GM19452 (cell line): ENCODE data around the gene GFOD1.
"Not testable (repeated sequence)": the region's sequence is repeated elsewhere in the genome, so short reads cannot be mapped to it uniquely, and the experiment has no call there.

Experiments
- ATAC-seq: cut with Tn5 transposase; IDR thresholded peaks from one replicate; pipeline ENCODE4 v1.9.1; 2021; ENCODE audit not compliant: unreplicated experiment

The GFOD1 gene

DNA sequence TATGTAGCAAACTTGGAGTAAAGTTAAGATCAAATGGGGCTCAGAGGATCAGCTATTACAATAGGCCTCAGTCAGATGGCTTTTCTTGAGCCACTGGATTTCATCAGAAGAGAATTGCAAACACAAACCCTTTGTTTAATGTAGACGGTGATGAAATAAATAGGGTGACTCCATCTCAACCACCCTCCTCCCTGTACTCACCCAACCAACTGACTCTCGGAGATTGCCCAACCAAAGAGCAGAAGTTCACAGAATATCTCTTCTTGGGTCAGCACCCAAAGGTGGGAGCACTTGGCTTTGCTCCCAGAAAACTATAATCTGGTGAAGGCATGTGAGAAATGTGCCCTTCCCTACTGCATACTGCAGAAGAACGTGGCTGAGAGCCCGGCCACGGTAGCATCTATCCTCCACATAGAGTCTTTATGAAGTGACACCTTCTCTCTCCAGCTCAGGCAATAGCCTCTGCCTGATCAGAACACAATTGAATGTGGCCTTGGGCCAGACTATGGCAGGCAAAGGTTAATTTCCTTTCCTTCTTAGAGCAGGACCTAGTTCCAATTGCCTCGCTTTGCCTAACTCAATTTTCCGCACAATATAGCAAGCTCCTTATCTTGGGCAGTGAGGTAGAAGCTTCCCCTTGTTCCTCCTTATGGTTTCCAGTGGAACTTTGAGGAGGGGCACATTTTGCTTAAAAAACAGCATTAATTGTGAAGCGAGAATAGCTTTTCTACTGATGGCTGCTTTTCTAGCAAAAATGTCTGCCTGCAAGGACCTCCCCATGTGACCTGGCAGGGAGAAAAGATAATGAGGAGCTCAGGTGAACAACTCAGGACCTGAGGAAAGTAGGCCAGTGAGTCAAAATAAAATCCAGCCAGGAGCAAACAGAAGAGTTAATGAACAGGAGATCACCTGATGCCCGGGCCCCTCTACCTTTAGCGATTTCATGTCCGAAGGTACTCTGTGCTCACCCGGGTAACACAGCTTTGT is 79.4 kb downstream of the GFOD1 start:
- ATAC-seq = no peak

DNA sequence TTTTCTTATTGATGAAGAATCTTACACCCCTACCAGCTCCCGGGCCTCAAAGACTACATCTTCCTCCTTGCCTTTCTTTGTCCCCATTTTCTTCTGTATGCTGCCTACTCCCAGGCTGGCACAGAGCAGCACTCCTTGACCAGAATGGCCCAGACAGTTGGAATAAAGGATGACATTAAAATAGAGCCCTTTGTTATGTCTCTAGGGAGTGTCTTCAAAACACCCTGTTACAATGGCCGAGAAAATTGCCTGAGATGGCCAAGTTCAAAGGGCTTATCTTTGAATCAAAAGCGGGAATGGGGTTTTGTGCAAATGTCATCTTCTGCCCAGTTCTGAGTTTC is 80.1 kb downstream of the GFOD1 start:
- no peak for ATAC-seq

DNA sequence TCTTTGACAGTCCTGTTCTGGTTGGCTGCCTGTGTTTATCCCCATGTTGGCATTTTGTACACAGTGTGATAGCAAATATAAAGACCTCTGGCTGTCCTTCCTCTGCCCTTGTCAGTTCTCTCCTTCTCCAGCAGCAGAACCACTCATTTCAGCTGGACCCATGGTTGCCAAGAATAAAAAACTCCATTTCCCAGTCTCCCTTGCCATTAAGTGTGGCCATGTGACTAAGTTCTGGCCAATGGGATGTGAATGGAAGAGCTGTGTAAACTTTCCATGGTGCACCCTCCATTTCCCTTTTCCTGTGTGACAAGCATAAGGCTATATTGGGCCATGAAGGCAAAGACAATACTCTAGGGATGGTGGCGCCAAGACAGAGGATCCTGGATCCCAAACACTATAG is 80.6 kb downstream of the GFOD1 start:
- ATAC-seq = no peak

DNA sequence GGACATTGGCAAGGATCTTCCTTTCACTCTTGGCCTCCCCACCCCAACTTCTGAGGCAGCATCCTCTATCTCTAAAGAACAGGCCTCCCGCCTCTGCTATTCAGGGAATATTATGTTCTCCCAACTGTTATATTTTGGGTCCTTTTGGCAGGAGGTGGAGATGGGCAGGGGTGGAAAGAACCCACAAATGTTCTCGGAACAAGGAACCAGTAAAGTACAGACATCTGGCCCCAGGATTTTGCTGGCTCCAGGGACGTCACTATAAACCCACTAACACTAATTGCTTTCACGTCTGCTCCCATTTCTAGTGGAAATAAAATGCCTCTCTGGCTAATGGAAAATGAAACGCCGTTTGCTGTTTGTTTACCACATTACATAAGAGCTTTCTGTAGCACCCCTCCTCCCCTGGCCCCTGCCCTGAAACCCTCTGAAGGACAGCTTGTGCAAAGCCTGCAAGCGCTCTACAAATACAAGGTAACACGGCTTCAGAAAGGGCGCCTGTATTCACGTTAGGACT is 81.4 kb downstream of the GFOD1 start:
- ATAC-seq = no peak

DNA sequence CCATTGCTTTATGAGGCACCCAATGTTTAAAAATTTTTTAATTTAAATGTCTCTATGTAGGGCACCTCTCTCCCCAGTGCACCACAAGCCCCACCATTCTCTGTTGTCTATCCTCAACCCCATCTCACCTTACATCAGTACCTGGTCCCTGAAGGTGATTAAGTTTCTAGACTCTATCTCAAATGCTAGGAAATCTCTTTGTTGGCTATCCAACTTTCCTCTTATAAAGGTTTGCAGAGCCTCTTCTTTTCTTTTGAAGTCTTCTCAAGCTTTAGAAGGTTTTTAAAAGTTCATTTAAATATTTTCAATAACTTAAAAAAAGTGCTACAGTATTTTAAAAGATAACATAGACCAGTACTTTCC is 82.5 kb downstream of the GFOD1 start:
- ATAC-seq = no peak

DNA sequence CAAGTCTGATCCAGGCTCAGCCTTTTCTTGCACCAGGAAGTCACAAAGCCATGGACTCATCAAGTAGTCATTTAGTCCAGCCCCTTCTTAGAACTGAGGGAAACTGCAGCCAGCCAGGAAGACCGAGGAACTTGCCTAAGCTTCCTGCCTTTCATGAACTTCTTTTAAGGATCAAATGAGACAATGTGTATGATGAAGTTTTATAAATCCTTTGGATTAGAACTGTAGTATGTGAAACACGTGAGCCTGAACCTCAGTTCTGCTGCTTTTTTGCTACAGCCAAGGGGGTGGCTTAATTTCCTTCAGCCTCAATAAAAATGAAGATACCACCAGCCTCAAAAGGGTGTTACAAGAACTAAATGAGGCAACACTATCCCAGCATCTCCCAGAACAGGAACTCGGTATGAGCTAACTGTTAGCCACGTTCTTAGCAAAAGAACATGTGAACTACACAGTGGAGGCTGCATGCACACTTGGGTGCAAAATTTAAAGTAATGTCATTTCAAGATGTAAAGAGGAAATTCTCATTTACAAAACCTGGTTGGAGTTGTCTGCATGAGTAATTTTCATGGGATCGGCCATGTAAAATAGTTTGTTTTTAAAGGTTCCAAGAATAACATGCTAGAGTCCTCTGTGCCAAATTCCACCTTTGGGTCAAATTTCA is 83.0 kb downstream of the GFOD1 start:
- no peak for ATAC-seq

DNA sequence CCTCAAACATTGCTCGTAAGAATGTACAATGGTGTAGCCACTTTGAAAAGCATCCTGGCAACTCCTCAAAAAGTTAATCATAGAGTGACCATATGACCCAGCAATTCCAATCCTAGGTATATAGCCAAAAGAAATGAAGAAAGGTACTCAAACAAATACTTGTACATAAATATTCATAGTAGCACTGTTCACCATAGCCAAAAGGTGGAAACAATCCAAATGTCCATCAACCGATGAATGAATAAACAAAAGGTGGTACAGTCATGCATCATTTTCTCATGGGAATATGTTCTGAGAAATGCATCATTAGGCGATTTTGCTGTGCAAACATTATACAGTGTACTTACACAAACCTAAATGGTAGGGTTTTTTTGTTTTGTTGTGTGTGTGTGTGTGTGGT is 84.7 kb downstream of the GFOD1 start:
- ATAC-seq = no peak

DNA sequence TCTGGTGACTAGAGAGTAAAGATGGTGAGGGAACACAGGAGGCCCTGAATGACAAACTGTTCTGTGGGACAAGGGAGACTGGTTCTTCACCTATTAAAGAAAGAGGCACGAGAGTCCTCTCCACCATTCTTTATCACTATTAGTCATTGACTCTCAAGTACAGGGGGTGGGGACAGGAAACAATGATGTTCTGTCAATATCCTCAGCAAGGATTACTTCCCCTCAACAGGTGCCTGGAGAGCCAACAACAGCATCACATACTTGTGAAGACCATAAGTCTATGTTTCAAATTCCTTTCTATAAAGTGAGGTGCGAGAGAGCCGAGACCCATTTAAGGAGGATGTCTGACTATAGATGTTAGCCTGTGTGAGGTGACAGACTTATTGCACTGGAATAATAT is 86.6 kb downstream of the GFOD1 start:
- ATAC-seq = no peak

DNA sequence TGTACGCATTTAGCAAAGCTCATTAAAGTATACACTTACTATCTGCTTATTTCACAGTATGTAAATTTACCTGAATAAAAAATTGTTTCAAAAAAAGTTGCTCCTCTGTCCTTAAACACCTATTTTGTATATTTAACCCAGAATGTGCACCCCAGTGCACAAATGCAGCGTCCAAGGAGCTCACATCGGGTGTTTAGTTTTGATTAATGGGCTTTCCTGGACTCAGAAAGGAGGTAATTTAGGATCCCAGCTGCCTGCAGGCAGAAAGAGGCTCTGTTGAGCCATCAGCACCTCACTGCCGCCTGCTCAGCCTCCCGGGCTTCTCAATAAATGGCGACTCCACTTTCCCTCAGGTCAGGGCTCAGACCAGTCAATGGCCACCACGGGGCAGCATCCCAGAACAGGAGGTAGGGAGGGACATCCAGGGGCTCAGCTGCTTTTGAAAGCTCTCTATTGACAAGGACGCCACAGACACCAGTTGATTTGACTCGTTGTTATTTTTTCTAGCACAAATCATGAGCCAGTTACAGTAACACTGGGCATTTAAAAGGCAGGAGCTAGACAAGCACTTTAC is 88.9 kb downstream of the GFOD1 start:
- no peak for ATAC-seq

DNA sequence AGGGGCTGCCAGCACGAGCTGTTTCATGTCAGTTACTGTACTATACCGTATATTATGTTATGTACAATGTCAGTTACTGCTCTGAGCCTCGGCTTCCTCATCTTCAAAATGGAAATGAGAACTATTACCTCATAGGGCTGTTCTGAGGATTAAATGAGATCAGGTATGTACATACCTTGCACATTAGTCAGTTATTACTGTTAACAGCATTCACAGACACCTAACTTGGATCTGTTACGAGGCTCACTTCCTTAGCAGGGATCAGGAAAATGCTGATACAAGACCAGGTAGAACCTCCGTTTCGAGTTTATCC is 89.4 kb downstream of the GFOD1 start:
- no peak for ATAC-seq

DNA sequence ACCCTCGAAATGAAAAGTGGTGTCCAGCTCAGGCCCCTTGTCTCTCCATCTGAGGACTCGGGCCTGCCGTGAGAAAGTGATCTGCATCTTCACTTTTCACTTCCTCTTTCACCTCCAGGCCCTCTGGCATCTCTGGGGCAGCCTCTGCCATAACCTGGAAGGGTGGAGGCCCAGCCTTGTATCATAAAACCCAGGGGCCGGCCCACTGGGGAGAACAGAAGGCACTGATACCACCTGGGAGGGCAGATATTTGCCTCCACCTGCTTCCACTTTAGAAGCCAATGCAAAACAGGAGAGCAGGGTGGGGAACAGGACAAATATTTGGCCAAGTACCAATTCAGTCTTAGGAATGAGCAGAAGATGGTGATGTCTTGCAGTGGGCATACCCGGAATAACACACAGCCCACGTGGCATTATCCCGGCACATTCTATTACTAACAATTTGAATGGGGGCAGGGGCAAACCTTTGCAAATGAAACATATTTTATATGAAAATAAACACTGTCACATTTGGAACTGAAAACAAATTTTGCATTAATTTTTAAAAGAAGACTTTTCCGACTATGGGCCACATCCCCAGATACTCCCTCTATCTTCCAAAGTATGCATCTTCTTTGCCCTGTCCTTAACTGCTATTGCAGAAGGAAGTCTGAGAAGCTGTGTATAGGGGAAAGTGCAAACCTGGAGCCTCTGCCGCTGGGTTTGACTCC is 89.9 kb downstream of the GFOD1 start:
- ATAC-seq = peak; percentile 80

DNA sequence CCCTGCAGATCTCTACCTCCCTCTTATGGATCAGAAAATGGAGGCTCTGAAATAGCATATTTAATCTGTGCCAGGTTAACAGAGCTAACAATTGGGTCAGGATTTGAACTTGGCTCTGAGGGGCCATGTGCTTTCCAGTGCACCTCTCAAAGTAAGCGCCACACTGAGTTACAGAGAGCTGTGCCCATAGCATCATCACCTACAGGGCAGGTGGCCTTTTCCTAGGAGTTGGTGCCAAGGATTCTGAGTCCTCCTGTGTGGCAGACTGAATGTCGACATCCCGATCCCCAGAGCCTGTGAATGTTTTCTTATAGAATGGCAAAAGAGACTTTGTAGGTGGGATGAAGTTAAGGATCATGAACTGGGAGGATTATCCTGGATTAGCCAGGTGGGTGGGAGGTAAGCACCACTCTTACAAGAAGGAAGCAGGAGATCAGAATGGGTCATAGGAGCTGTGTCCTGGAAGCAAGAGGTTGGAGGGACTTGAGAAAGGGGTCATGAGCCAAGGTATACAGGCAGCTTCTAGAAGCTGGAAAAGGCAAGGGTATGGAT is 91.1 kb downstream of the GFOD1 start:
- no peak for ATAC-seq

DNA sequence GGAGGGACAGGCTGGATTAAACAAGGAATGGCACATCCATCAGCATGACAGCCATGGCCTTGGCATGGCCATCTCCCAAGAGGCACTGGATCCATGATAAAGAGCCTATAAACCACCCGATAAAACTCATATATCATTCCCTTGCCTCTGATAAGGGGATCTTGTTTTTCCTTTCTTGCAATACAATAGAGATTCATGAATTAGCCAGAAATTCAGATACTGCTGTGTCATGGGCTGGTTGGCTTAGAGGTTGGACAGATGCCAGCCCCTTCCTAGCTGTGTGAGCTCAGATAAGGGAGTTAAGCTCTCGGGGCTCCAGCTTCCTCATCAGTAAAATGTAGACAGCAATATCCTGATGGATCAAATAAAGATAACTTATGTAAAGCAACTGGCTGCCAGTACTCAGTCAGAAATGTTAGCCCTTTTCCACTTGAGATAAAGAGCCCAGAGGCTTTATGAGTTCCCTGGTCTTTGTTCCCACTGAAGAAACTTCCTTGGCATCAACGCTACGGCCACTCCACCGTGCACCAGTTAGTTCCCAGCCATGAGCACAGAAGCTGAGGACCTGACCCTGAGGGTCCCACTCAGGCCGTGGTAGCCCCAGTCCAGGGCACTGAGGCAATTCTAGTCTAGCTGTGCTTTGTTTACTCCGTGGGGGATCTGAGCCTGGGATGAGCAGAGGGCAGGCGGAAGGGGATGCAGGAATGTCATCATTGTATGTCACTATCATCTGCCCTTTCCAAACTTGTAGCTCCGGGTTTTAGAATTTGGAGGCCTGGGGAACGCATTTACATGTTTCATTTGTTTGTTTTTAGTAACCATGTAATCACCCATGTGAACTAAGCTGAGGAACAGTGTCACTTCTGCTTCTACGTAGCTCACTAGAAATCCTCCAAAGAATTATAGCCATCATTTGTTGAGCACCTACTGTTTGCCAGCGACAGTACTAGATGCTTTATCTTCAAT is 91.8 kb downstream of the GFOD1 start:
- ATAC-seq = no peak

DNA sequence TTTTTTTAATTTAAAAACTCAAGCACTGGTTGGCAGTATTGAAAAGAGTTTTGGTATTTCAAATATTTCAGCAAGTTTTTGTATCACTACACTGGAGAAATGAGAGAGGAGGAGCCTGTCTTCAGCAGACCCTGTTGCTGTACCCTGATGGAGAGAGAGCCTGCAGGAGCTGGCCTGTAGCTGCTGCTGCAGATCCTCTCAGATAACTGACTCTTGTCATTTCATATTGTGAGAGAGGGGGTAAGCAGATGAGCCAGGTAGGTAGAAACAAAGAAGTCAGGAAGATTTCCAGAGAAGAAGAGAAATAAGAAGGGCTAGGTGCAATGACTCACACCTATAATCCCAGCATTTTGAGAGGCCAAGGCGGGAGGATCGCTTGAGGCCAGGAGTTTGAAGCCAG is 94.9 kb downstream of the GFOD1 start:
- no peak for ATAC-seq

DNA sequence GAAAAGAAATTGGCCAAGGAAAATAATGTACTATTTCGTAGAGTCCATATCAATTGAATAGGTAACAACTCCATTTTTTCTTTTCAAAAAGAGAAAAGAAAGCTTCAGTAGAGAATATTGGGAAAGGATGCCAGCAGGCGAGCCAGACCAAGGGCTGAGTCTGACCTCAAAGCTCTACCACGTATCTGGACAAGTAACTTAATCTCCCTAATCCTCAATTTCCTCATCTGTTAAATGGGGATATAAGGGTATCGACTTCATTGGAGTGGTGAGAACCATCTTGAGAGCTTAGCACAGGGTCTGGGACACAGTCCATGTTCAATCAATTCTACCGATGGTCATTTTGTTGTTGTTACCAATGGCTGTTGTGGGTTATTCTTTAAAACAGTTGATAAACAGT is 95.9 kb downstream of the GFOD1 start:
- ATAC-seq = no peak

DNA sequence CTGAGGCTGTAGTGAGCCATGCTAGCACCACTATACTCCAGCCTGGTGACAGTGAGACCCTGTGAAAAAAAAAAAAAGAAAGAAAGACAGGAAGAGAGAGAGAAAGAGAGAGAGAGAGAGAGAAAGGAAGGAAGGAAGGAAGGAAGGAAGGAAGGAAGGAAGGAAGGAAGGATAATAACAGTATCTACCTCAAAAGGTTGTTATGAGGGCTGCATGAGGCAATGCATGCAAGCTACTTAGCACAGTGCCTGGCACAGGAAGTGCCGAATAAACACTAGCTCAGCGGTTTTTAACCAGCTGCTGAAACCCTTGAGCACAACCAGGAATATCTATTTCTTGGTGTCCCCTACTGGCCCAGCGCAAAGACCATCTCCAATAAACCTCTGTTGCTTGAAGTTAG is 96.7 kb downstream of the GFOD1 start:
- no peak for ATAC-seq

DNA sequence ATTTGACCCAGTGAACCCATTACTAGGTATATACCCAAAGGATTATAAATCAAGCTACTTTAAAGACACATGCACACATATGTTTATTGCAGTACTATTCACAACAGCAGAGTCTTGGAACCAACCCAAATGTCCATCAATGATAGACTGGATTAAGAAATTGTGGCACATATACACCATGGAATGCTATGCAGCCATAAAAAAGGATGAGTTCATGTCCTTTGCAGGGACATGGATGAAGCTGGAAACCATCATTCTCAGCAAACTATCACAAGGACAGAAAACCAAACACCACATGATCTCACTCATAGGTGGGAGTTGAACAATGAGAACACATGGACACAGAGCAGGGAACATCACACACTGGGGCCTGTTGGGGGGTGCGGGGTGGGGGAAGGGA is 98.2 kb downstream of the GFOD1 start:
- not testable (repeated sequence) for ATAC-seq

DNA sequence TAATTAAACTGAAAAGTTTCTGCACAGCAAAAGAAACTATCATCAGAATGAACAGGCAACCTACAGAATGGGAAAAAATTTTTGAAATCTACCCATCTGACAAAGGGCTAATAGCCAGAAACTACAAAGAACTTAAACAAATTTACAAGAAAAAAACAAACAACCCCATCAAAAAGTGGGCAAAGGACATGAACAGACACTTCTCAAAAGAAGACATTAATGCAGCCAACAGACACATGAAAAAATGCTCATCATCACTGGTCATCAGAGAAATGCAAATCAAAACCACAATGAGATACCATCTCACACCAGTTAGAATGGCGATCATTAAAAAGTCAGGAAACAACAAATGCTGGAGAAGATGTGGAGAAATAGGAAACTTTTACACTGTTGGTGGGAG is 98.6 kb downstream of the GFOD1 start:
- ATAC-seq = not testable (repeated sequence)

DNA sequence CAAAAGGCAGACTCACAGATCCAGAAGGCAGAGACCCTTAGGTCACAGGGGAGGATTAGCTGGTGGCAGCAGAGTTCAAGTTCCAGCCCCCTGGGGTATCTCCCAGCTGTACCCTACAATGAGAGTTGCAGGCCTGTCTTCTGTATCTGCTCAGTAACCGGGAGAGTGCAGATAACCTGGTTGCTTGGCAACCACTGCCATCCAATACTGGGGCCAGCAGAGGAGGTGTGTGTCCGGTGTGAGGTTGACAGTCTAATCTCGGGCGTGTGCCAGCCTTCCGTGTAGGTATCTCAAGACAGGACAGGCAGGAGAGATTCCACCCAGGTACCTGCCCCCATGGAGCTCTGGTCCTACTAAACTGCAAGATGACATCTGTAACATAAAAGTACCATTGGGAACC is 102.4 kb downstream of the GFOD1 start:
- ATAC-seq = no peak

DNA sequence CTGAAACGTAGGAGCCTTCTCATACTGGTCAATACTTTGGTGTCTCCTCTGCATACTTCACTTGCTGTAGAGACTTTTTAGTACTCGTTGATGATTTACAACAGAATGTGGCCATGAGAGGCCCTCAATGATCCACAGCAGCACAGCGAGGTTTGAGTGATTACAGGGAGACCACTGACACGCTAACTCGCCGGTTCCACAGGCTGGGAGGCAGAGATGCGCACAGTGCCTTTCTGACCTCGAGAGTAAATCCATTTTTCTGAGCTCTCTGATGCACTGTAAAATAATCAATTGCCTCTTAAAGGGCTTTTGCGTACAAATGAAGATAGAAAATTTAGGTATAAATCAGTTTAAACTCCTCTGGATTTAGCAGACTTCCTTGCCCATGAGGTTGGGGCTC is 102.9 kb downstream of the GFOD1 start:
- ATAC-seq = no peak
